WTC11 (cell line): ENCODE results near the gene HNRNPL. TPM values are rescaled to one million over a fixed set of nuclear protein-coding genes. Genes with fewer than 3 reads are reported as not detected.

ENCODE experiments used
- ATAC-seq: fragments of 200-7000 bp; cut with Tn5 transposase; 2 replicates; pipeline ENCODE4 v1.10.0; 2021; ENCODE audit warnings: mild to moderate bottlenecking, moderate library complexity
- CTCF ChIA-PET: fragments of 300-600 bp; sonication (Branson Sonifier 250); formaldehyde crosslinking; loops from one replicate; lab custom pipeline; 2021; ENCODE audit warnings: antibody characterized with exemption; lab: Charles Lee
- POLR2A ChIA-PET: fragments of 350-600 bp; sonication (Branson Sonifier 250); formaldehyde crosslinking; loops from one replicate; lab custom pipeline; 2021; ENCODE audit warnings: antibody characterized with exemption; lab: Charles Lee
- DNase-seq: peaks from one replicate; pipeline ENCODE4 v3.0.0; 2021; ENCODE audit warnings: low spot score
- H3K27ac Mint-ChIP-seq: 2 replicates; pipeline ENCODE4 v1.8.0; 2021; ENCODE audit warnings: mixed read lengths
- H3K27me3 Mint-ChIP-seq: 2 replicates; pipeline ENCODE4 v1.8.0; 2021; ENCODE audit warnings: low read depth, mild to moderate bottlenecking, moderate library complexity, mixed read lengths
- H3K36me3 Mint-ChIP-seq: 2 replicates; pipeline ENCODE4 v1.8.0; 2021; ENCODE audit warnings: mixed read lengths
- H3K4me1 Mint-ChIP-seq: 2 replicates; pipeline ENCODE4 v1.8.0; 2022; ENCODE audit warnings: mixed read lengths
- H3K4me3 Mint-ChIP-seq: 2 replicates; pipeline ENCODE4 v1.8.0; 2021; ENCODE audit warnings: mild to moderate bottlenecking, moderate library complexity, mixed read lengths
- H3K9me3 Mint-ChIP-seq: 2 replicates; pipeline ENCODE4 v1.8.0; 2021; ENCODE audit warnings: mixed read lengths
- ATF3 ChIP-seq: sonication (generic); formaldehyde crosslinking; conservative IDR thresholded peaks from 2 replicates; pipeline ENCODE4 v1.8.1; 2022; ENCODE audit warnings: mild to moderate bottlenecking, missing genetic modification reagents
- EMX1 ChIP-seq: fragments of 250-450 bp; sonication (Bioruptor Pico); IDR thresholded peaks from 2 replicates; pipeline ENCODE4 v1.8.0; 2021; ENCODE audit warnings: mild to moderate bottlenecking
- ERG ChIP-seq: fragments of 250-450 bp; sonication (Bioruptor Pico); IDR thresholded peaks from 2 replicates; pipeline ENCODE4 v1.8.0; 2021; ENCODE audit warnings: mild to moderate bottlenecking
- ESRRA ChIP-seq: sonication (generic); formaldehyde crosslinking; IDR thresholded peaks from 2 replicates; pipeline ENCODE4 v1.8.1; 2022; ENCODE audit warnings: mild to moderate bottlenecking, missing genetic modification reagents, borderline replicate concordance
- ETV6 ChIP-seq: sonication (generic); formaldehyde crosslinking; IDR thresholded peaks from 2 replicates; pipeline ENCODE4 v1.8.1; 2022; ENCODE audit warnings: mild to moderate bottlenecking, missing genetic modification reagents
- GABPB1 ChIP-seq: sonication (generic); formaldehyde crosslinking; IDR thresholded peaks from 2 replicates; pipeline ENCODE4 v1.8.1; 2023; ENCODE audit warnings: mild to moderate bottlenecking, missing genetic modification reagents
- NFE2L1 ChIP-seq: sonication (generic); formaldehyde crosslinking; IDR thresholded peaks from 2 replicates; pipeline ENCODE4 v1.8.1; 2023; ENCODE audit warnings: missing genetic modification reagents
- PRRX2 ChIP-seq: fragments of 250-450 bp; sonication (Bioruptor Pico); IDR thresholded peaks from 2 replicates; pipeline ENCODE4 v1.8.0; 2021; ENCODE audit warnings: mild to moderate bottlenecking
- SMAD4 ChIP-seq: sonication (generic); formaldehyde crosslinking; IDR thresholded peaks from 2 replicates; pipeline ENCODE4 v1.8.0; 2022; ENCODE audit warnings: mild to moderate bottlenecking, missing genetic modification reagents
- STAT6 ChIP-seq: sonication (generic); formaldehyde crosslinking; conservative IDR thresholded peaks from 2 replicates; pipeline ENCODE4 v1.8.1; 2023; ENCODE audit warnings: mild to moderate bottlenecking, low read depth, missing genetic modification reagents, moderate library complexity
- ZNF317 ChIP-seq: sonication (generic); formaldehyde crosslinking; IDR thresholded peaks from 2 replicates; pipeline ENCODE4 v1.8.1; 2023; ENCODE audit warnings: low read depth, mild to moderate bottlenecking, moderate library complexity, missing genetic modification reagents, borderline replicate concordance
- ZNF396 ChIP-seq: fragments of 250-450 bp; sonication (Bioruptor Pico); IDR thresholded peaks from 2 replicates; pipeline ENCODE4 v1.8.0; 2021; ENCODE audit warnings: mild to moderate bottlenecking, moderate library complexity, borderline replicate concordance
- ZNF416 ChIP-seq: fragments of 250-450 bp; sonication (Bioruptor Pico); IDR thresholded peaks from 2 replicates; pipeline ENCODE4 v1.9.0; 2021; ENCODE audit warnings: mild to moderate bottlenecking, inconsistent platforms
- ZNF423 ChIP-seq: fragments of 250-450 bp; sonication (Bioruptor Pico); IDR thresholded peaks from 2 replicates; pipeline ENCODE4 v2.1.2; 2022; ENCODE audit warnings: mild to moderate bottlenecking, moderate library complexity
- ZNF532 ChIP-seq: fragments of 250-450 bp; sonication (Bioruptor Pico); IDR thresholded peaks from 2 replicates; pipeline ENCODE4 v1.9.0; 2021; ENCODE audit warnings: mild to moderate bottlenecking, borderline replicate concordance
- total RNA-seq: library from RNA; stranded (reverse); gene quantifications from 3 replicates; pipeline ENCODE4 v1.2.3, GENCODE V29; 2021

Gene HNRNPL
- total RNA-seq, 1 experiment from 2014 or later = 779 TPM

GRCh38 chr19:38788478-38789243 is 61.1 kb downstream of the HNRNPL start, which contains the start of gene LGALS7B (continued):
- TF ChIP-seq ESRRA (CRISPR knock-in tag) (no peak), PRRX2 (CRISPR knock-in tag) (no peak), SMAD4 (CRISPR knock-in tag) (no peak), NFE2L1 (CRISPR knock-in tag) (no peak), ATF3 (no peak), EMX1 (CRISPR knock-in tag) (no peak), ZNF532 (no peak), ERG (CRISPR knock-in tag) (no peak)

GRCh38 chr19:38786572-38787265 is 63.1 kb downstream of the HNRNPL start:
- no peaks in the 10 kb centered on the region for H3K9me3 Mint-ChIP-seq
- no peak for DNase-seq
- H3K4me1 Mint-ChIP-seq = 0 out of 2 replicates have a peak, but pooled peaks cover 3% of the 10 kb centered on the region
- ChIA-PET POLR2A (no interaction called here), CTCF (interaction anchor here (2.9 kb wide), 1 partner anchor 17 kb away, joined by 26 read pairs; no protein-coding TSS in a partner anchor)
- TF ChIP-seq ZNF423 (CRISPR knock-in tag) (no peak), ZNF396 (CRISPR knock-in tag) (no peak), ZNF317 (CRISPR knock-in tag) (no peak), STAT6 (CRISPR knock-in tag) (no peak), ZNF416 (CRISPR knock-in tag) (no peak), GABPB1 (CRISPR knock-in tag) (no peak), ETV6 (CRISPR knock-in tag) (no peak), NFE2L1 (CRISPR knock-in tag) (no peak)
- H3K27ac Mint-ChIP-seq = 0 out of 2 replicates have a peak overlapping the region, but pooled peaks have one; percentile 74
- no peaks in the 10 kb centered on the region for H3K36me3 Mint-ChIP-seq
- no peak for ATAC-seq
- peaks cover 19% of the 10 kb centered on the region for H3K27me3 Mint-ChIP-seq
- no peak overlapping the region for H3K4me3 Mint-ChIP-seq

Other genes starting within 250 kb of the HNRNPL start
- gene MAP4K1, start 232.0 kb downstream of the HNRNPL start, total RNA-seq = 14.0 to 25.0 TPM (median 24.5 TPM) in 3 replicates
- 389 to 416 TPM (median 410 TPM) in 3 replicates for gene EIF3K, start 230.8 kb downstream of the HNRNPL start, total RNA-seq
- gene ACTN4, start 202.3 kb downstream of the HNRNPL start, total RNA-seq = 484 to 511 TPM (median 506 TPM) in 3 replicates
- gene CAPN12, start 105.5 kb downstream of the HNRNPL start, total RNA-seq = 9.6 to 9.9 TPM (median 9.8 TPM) in 3 replicates
- 2.3 TPM in 1 of 3 replicates, not detected in the others for gene LGALS7, start 76.5 kb downstream of the HNRNPL start, total RNA-seq
- gene LGALS7B, start 60.8 kb downstream of the HNRNPL start, total RNA-seq = 1.2 to 3.7 TPM (median 2.7 TPM) in 3 replicates
- gene LGALS4, start 37.0 kb downstream of the HNRNPL start, total RNA-seq = 1.1 to 1.5 TPM (median 1.4 TPM) in 3 replicates
- gene ECH1, start 18.2 kb downstream of the HNRNPL start, total RNA-seq = 139 to 162 TPM (median 161 TPM) in 3 replicates
- gene RINL, start 28.3 kb upstream of the HNRNPL start, total RNA-seq = 12.6 to 14.6 TPM (median 14.5 TPM) in 3 replicates
- gene SIRT2, start 49.6 kb upstream of the HNRNPL start, total RNA-seq = 9.5 to 10.7 TPM (median 10.2 TPM) in 3 replicates
- gene NFKBIB, start 50.0 kb upstream of the HNRNPL start, total RNA-seq = 29.6 to 39.8 TPM (median 30.6 TPM) in 3 replicates
- gene CCER2, start 62.2 kb upstream of the HNRNPL start, total RNA-seq = 0.77 to 1.1 TPM (median 0.98 TPM) in 3 replicates
- 66.4 to 74.7 TPM (median 69.6 TPM) in 3 replicates for gene SARS2, start 80.8 kb upstream of the HNRNPL start, total RNA-seq
- gene MRPS12, start 81.0 kb upstream of the HNRNPL start, total RNA-seq = 79.9 to 88.0 TPM (median 81.5 TPM) in 3 replicates
- 16.8 to 22.2 TPM (median 18.6 TPM) in 3 replicates for gene FBXO17, start 125.8 kb upstream of the HNRNPL start, total RNA-seq
- 18.9 to 22.7 TPM (median 20.0 TPM) in 3 replicates for gene FBXO27, start 182.6 kb upstream of the HNRNPL start, total RNA-seq
- gene ACP7, start 234.4 kb upstream of the HNRNPL start, total RNA-seq = 0.09 to 0.11 TPM (median 0.11 TPM) in 3 replicates